ENCODE data around the gene GLRX. TPM values are rescaled to one million over a fixed set of nuclear protein-coding genes. Genes with fewer than 3 reads are reported as not detected.
"Not testable (repeated sequence)": the region's sequence is repeated elsewhere in the genome, so short reads cannot be mapped to it uniquely, and the experiment has no call there.

GLRX gene
- total RNA-seq, 1 donor, result 31.6 TPM

DNA sequence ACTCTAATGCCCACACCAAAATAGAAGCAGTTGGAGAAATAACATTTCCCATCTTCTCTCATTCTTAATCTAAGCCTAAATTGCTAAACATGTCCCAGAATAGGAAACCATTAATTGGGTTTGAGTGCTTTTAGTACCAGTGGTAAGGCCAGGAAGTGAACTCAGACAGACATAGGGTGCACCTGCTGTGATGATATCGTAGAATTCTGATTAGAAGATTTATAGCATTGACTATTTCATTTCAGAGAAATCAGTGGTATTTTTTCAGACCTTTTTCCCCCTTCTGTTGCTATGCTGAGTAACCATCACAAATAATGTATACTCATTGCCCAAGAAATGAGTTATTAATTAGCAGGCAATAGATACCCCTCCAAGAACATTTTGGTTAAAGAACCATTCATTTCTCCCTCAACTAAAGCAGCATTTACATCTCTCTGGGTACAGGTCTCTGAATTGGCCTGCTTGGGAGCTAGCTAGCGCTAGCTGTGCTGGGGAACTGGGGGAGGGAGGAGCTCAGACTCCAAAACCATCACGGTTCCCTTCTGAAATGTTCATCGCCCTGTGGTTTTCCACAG is 7.3 kb downstream of the GLRX start:
- DNase-seq (ENCODE audit: low read depth), result no peak
- H3K4me3 ChIP-seq (ENCODE audit: low read depth, low read length), result no peak overlapping the region
- TF ChIP-seq, protein P1, sequence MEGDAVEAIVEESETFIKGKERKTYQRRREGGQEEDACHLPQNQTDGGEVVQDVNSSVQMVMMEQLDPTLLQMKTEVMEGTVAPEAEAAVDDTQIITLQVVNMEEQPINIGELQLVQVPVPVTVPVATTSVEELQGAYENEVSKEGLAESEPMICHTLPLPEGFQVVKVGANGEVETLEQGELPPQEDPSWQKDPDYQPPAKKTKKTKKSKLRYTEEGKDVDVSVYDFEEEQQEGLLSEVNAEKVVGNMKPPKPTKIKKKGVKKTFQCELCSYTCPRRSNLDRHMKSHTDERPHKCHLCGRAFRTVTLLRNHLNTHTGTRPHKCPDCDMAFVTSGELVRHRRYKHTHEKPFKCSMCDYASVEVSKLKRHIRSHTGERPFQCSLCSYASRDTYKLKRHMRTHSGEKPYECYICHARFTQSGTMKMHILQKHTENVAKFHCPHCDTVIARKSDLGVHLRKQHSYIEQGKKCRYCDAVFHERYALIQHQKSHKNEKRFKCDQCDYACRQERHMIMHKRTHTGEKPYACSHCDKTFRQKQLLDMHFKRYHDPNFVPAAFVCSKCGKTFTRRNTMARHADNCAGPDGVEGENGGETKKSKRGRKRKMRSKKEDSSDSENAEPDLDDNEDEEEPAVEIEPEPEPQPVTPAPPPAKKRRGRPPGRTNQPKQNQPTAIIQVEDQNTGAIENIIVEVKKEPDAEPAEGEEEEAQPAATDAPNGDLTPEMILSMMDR (IDR thresholded peaks at IDR 0.05; ENCODE audit: insufficient read depth, low read length), result no peak

DNA sequence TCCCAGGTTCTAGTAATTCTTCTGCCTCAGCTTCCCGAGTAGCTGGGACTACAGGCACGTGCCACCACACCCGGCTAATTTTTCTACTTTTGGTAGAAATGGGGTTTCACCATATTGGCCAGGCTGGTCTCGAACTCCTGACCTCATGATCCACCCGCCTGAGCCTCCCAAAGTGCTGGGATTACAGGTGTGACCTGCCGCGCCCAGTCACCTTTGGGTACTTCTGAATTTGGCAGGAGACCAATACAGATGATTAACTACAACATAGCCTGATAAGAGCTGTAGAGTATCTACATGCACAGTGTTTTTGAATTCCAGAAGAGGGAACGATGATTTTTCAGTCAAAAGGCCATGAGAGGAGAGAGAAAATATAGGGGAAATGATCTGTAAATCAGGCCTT is 9.5 kb downstream of the GLRX start:
- H3K4me3 ChIP-seq (ENCODE audit: low read depth, low read length); DNase-seq (ENCODE audit: low read depth): not testable (repeated sequence)

DNA sequence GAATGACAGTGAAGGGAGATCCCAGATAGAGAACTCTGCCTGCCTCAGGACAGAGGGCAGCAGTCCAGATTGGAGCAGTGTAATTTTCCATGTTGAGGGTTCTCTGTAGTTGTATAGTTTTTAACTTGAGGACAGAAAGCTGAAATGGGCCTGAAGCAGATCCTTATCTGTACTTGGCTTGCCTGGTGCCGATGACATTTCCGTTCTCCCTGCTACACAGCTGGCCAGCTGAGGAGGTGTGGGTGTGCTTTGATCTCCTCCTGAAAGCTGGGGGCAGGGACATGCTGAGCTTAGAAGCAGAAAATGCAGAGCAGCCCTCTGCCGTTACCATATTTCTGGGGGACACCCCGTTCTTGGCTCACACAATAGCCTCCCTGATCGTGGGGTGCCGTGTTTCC is 10.5 kb downstream of the GLRX start:
- peak; percentile 55 for DNase-seq (ENCODE audit: low read depth)
- TF ChIP-seq, protein P1 (IDR thresholded peaks at IDR 0.05; ENCODE audit: insufficient read depth, low read length), result no peak

DNA sequence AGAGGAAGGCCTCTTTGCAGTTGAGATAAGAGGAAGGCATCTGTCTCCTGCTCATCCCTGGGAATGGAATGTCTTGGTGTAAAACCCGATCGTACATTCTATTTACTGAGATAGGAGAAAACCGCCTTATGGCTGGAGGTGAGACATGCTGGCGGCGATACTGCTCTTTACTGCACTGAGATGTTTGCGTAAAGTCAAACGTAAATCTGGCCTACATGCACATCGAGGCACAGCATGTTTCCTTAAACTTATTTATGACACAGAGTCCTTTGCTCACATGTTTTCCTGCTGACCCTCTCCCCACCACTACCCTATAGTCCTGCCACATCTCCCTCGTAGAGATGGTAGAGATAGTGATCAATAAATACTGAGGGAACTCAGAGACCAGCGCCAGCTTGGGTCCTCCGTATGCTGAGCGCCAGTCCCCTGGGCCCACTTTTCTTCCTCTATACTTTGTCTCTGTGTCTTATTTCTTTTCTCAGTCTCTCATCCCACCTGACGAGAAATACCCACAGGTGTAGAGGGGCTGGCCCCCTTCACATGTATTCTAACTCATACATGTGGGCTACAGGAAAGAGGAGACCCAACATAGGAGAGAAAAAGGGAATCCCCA is 11.0 kb downstream of the GLRX start:
- not testable (repeated sequence) for DNase-seq (ENCODE audit: low read depth); H3K4me3 ChIP-seq (ENCODE audit: low read depth, low read length)

More for the DNA sequence above, 10.5 kb downstream of the GLRX start:
- H3K4me3 ChIP-seq (ENCODE audit: low read depth, low read length), result no peak overlapping the region

DNA sequence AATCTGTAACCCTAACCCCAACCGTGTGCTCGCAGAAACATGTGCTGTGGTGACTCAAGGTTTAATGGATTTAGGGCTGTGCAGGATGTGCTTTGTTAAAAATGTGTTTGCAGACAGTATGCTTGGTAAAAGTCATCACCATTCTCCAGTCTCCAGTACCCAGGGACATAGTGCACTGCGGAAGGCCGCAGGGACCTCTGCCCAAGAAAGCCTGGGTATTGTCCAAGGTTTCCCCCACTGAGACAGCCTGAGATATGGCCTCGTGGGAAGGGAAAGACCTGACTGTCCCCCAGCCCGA is 11.5 kb downstream of the GLRX start:
- DNase-seq (ENCODE audit: low read depth); H3K4me3 ChIP-seq (ENCODE audit: low read depth, low read length): not testable (repeated sequence)

DNA sequence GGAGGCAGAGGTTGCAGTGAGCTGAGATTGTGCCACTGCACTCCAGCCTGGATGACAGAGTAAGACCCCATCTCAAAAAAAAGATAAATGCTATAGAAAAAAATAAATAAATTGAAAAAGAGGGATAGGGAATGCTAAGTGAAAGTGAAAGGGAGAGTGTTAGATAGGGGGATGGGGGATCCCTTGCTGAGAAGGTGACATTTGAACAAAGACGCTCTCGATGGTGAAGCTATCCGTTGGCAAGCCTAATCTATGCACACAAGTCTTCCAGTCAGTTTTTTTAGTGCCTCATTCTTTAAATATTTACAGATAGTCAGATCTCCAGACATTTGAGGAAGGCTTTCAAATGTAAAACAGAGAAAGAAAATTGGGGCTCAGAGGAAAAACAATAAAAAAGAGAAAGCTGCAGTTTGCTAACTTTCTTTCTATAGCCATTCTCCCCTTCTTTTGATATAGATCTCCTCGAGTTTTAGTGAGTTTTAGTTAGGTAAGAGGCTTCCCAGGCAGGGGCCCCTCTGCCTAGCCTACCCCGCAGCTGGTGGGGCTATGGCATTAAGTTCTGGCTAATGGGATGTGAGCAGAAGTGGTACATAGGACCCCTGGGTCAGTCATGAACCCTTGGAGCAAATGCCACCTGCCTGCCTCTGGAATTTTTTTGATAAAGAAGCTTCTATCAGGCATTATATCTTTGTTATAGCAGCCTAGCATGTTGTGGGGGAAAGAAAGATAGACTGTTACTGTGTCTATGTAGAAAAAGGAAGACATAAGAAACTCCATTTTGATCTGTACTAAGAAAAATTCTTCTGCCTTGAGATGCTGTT is 12.0 kb downstream of the GLRX start:
- DNase-seq (ENCODE audit: low read depth), result no peak
- TF ChIP-seq, protein P1 (IDR thresholded peaks at IDR 0.05; ENCODE audit: insufficient read depth, low read length), result no peak

DNA sequence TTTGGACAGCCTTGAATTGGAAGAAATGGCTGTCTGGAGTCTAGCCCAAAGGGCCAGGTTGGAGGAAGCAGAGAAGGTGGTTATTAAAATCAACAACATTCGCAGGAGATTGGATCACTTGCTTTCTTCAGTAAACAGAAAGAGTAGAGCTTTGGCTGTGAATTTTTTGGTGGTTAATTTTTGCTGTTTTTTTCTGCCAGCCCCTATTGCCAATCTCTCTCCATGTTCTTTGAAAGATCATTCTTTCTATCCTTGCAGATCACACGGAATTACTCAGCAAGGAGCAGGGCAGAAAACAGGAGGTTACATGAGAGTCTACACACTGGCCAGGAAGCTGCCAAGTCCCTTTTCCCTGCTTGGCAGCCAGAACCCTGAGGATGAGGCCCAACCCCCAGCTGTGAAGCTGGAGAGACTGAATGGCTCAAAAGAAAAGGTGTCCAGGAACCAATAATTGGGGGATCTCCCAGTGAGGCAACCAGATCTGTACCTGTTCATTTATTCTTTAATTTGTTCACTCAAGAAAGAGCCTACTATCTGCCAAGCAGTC is 13.0 kb downstream of the GLRX start:
- H3K4me3 ChIP-seq (ENCODE audit: low read depth, low read length), result no peak overlapping the region
- DNase-seq (ENCODE audit: low read depth), result peak; percentile 70
- TF ChIP-seq, protein P1 (IDR thresholded peaks at IDR 0.05; ENCODE audit: insufficient read depth, low read length), result no peak

More for the DNA sequence above, 12.0 kb downstream of the GLRX start:
- no peak overlapping the region for H3K4me3 ChIP-seq (ENCODE audit: low read depth, low read length)

DNA sequence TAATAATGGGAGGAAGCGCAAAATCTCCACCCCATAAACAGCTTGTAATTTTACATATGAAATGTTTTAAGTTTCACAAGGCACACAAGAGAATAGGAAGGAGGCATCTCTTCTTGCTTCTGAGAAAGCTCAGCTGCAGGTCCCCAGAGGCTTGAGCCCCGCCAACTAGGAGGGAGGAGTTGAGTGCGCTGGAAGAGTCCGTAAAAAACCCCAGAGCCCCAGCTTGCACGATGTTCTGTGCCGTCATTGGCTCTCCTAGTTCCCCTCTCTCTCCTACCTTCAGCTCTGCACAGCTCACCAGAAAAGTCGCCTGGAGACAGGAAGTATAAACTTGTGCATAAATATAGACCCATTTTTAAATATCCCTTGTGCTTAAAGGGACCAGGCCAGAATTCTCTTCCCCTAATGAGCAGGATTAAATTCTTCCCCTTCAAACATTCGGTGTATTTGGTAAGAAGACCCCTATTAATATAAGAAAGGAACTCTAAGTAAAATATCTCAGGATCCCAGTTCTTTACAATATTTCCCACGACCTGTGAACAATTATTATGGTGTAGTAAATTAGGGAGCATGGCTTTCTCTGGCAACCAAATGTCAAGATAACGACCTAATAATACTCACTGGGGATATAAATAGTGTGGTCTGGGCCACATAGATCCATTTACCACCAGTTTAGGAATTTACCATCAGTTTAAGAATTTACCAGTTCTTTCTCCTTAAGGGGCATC is 13.7 kb downstream of the GLRX start:
- H3K4me3 ChIP-seq (ENCODE audit: low read depth, low read length), result no peak overlapping the region
- TF ChIP-seq, protein P1 (IDR thresholded peaks at IDR 0.05; ENCODE audit: insufficient read depth, low read length), result no peak
- peak; percentile 90 for DNase-seq (ENCODE audit: low read depth)

All from fibroblast of the aortic adventitia (primary cell).